SK-N-SH (cell line): ENCODE measurements around the gene SPOUT1.

Experiments used
- CHD2 ChIP-seq: fragments of 150-350 bp; IDR thresholded peaks from 2 replicates; pipeline ENCODE4 v1.6.1; 2018; ENCODE audit warnings: low read length; ENCODE audit not compliant: partially characterized antibody
- FOSL2 ChIP-seq: IDR thresholded peaks from 2 replicates; pipeline ENCODE4 v1.4.0; 2012; ENCODE audit warnings: low read depth, mild to moderate bottlenecking, moderate library complexity, borderline replicate concordance
- GABPA ChIP-seq: IDR thresholded peaks from 2 replicates; pipeline ENCODE4 v1.4.0; 2012; ENCODE audit warnings: low read depth, mild to moderate bottlenecking
- MAX ChIP-seq: IDR thresholded peaks from 2 replicates; pipeline ENCODE4 v1.4.0; 2012; ENCODE audit warnings: low read depth
- NFIC ChIP-seq: IDR thresholded peaks from 2 replicates; pipeline ENCODE4 v1.4.0; 2012; ENCODE audit warnings: borderline replicate concordance
- NRF1 ChIP-seq: IDR thresholded peaks from 2 replicates; pipeline ENCODE4 v1.6.1; 2012; ENCODE audit warnings: low read depth, mild to moderate bottlenecking, low read length
- POLR2AphosphoS5 ChIP-seq: IDR thresholded peaks from 2 replicates; pipeline ENCODE4 v1.6.1; 2012; ENCODE audit warnings: low read depth, low read length
- RAD21 ChIP-seq: IDR thresholded peaks from 2 replicates; pipeline ENCODE4 v1.6.1; 2012; ENCODE audit warnings: mild to moderate bottlenecking, low read length
- RCOR1 ChIP-seq: fragments of 150-350 bp; IDR thresholded peaks from 2 replicates; pipeline ENCODE4 v1.6.1; 2017; ENCODE audit warnings: antibody characterized with exemption, low read length
- SIN3A ChIP-seq: IDR thresholded peaks from 2 replicates; pipeline ENCODE4 v1.6.1; 2012; ENCODE audit warnings: low read depth, mild to moderate bottlenecking, low read length, moderate library complexity, borderline replicate concordance
- TAF1 ChIP-seq: IDR thresholded peaks from 2 replicates; pipeline ENCODE4 v1.6.1; 2012; ENCODE audit warnings: low read depth, mild to moderate bottlenecking, low read length, moderate library complexity, borderline replicate concordance
- TEAD4 ChIP-seq: IDR thresholded peaks from 2 replicates; pipeline ENCODE4 v1.4.0; 2012; ENCODE audit warnings: mild to moderate bottlenecking, borderline replicate concordance; ENCODE audit not compliant: insufficient read depth
- TF ChIP-seq, protein P1 (sequence below): IDR thresholded peaks from 2 replicates; pipeline ENCODE4 v1.6.1; 2012; ENCODE audit warnings: mild to moderate bottlenecking, low read depth, low read length, moderate library complexity
- TF ChIP-seq, protein P2 (sequence below): fragments of 200-600 bp; sonication (generic); IDR thresholded peaks from 2 replicates; pipeline ENCODE4 v1.6.1; 2017; ENCODE audit warnings: antibody characterized with exemption, mild to moderate bottlenecking, moderate library complexity

- TF ChIP-seq NFIC: no peak
- no peak for TF ChIP-seq FOSL2
- peak; percentile 55 for TF ChIP-seq POLR2AphosphoS5
- TF ChIP-seq MAX: peak; percentile 77
- TF ChIP-seq, protein P1, sequence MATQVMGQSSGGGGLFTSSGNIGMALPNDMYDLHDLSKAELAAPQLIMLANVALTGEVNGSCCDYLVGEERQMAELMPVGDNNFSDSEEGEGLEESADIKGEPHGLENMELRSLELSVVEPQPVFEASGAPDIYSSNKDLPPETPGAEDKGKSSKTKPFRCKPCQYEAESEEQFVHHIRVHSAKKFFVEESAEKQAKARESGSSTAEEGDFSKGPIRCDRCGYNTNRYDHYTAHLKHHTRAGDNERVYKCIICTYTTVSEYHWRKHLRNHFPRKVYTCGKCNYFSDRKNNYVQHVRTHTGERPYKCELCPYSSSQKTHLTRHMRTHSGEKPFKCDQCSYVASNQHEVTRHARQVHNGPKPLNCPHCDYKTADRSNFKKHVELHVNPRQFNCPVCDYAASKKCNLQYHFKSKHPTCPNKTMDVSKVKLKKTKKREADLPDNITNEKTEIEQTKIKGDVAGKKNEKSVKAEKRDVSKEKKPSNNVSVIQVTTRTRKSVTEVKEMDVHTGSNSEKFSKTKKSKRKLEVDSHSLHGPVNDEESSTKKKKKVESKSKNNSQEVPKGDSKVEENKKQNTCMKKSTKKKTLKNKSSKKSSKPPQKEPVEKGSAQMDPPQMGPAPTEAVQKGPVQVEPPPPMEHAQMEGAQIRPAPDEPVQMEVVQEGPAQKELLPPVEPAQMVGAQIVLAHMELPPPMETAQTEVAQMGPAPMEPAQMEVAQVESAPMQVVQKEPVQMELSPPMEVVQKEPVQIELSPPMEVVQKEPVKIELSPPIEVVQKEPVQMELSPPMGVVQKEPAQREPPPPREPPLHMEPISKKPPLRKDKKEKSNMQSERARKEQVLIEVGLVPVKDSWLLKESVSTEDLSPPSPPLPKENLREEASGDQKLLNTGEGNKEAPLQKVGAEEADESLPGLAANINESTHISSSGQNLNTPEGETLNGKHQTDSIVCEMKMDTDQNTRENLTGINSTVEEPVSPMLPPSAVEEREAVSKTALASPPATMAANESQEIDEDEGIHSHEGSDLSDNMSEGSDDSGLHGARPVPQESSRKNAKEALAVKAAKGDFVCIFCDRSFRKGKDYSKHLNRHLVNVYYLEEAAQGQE: no peak
- no peak for TF ChIP-seq CHD2
- TF ChIP-seq TEAD4: peak; percentile 56; the same call in 1 of the 2 replicates
- TF ChIP-seq TAF1: peak; percentile 94
- TF ChIP-seq, protein P2, sequence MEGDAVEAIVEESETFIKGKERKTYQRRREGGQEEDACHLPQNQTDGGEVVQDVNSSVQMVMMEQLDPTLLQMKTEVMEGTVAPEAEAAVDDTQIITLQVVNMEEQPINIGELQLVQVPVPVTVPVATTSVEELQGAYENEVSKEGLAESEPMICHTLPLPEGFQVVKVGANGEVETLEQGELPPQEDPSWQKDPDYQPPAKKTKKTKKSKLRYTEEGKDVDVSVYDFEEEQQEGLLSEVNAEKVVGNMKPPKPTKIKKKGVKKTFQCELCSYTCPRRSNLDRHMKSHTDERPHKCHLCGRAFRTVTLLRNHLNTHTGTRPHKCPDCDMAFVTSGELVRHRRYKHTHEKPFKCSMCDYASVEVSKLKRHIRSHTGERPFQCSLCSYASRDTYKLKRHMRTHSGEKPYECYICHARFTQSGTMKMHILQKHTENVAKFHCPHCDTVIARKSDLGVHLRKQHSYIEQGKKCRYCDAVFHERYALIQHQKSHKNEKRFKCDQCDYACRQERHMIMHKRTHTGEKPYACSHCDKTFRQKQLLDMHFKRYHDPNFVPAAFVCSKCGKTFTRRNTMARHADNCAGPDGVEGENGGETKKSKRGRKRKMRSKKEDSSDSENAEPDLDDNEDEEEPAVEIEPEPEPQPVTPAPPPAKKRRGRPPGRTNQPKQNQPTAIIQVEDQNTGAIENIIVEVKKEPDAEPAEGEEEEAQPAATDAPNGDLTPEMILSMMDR: no peak
- TF ChIP-seq GABPA: peak; percentile 87
- no peak for TF ChIP-seq NRF1
- TF ChIP-seq RCOR1: no peak
- TF ChIP-seq SIN3A: peak; percentile 92
- no peak for TF ChIP-seq RAD21
Observed at GRCh38 chr9:128771745-128772519, 57.7 kb downstream of the SPOUT1 start, which contains the start of gene ZER1.
